CD4-positive, alpha-beta T cell treated with Interleukin-15 for 1 hour (primary cell): ENCODE measurements around the gene ANP32A.

Source experiments
- DNase-seq: peaks from one replicate; pipeline ENCODE4 v3.0.0-alpha.2; 2020

Gene ANP32A

DNA sequence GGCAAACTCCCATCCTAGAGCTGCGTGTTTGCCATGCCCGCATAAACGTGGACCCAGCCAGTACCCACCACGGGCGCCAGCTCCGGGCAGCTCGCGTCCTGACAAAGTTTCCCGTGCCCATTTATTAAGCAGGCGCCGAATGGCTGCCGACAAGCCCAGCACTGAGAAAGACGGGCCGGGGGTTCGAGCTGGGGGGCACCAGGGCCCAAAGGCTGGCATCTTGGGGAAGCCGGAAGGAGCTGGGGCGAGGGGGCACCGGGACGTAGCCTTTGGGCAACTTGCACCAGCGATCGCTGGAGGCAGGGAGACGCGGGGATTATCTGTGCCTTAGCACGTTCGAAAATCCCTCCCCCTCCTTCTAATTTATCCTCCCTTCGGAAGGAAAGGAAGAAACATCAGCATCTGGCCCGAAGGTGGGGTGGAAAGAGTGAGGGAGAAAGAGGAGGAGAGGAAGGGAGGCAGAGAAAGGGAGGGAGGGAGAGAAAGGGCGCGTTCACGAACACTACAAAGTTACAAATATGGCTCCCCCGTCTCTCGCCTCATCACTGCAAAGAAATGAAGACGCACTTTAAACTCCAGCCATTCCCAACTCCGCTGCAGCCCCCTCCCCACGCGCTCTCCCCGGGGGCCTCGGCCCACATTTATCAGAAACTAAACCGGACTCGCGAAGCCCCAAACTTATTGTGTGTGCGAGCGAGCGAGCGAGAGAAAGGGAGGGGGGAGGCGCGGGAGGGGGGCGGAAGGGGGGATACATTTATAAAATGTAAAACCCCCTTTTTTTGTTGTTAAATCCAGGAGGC lies 1.0 kb downstream of the ANP32A start:
- DNase-seq, result peak; percentile 33

GRCh38 chr15:68818769-68819494 lies 1.8 kb downstream of the ANP32A start:
- peak; percentile 62 for DNase-seq

GRCh38 chr15:68818066-68818768 lies 2.5 kb downstream of the ANP32A start:
- peak; percentile 67 for DNase-seq

DNA sequence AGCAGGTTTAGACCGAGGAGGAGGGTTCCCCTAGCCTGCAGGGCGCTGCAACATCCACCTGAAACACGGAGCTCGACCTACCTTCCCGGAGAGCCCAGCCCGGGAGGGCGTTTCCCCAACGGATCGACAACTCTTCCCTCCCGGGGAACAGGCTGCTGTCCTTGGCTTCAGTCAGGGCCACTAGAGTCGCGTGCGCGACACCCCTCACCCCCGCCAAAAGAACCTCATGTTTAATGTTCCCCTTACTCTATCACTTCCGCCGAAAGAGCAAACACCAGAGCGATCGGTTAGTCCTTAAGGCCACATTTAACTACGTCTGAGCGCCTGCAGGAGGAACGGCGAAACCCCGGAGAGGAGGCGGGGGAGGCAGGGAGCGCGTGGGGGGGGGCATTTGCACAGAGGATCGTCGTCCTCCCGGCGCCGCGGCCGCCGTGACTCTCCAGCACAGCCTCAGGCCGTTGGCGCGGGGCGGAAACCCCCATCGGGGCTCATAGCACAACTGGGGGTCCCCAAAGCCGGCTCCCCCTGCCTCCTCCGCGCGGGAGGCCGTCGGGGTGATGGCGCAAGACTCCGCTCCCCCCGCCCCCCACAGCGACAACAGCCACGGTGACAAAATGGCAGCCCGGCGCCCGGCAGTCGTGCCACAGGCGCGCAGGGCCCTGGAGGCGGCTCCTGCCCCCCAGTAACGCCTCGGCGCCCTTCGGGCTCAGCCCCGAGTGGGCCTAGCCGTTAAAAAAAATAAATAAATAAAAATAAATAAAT lies 3.2 kb downstream of the ANP32A start:
- DNase-seq, result peak; percentile 75

- no peak for DNase-seq
Observed at GRCh38 chr15:68816795-68817303, 3.8 kb downstream of the ANP32A start.

GRCh38 chr15:68816158-68816557 lies 4.5 kb downstream of the ANP32A start:
- no peak for DNase-seq

DNA sequence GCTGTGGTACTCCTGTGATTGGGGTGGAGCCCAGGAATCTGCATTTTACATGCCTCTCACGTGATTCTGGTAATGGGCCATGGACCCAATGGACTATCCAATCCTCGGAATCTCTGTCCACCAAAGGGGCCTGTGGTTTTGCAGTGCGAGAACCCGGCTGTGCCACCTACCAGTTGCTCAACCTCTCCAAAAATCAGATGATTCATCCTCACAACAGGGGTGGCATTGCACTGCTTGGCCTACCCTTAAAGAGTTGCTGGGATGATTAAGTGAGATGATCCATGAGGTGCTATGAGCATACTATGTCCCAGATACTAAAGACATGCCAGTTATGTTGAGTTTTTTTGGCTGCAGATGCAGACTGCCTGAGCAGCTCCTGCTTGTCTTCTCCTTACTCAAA lies 5.1 kb downstream of the ANP32A start:
- DNase-seq, result peak; percentile 40

DNA sequence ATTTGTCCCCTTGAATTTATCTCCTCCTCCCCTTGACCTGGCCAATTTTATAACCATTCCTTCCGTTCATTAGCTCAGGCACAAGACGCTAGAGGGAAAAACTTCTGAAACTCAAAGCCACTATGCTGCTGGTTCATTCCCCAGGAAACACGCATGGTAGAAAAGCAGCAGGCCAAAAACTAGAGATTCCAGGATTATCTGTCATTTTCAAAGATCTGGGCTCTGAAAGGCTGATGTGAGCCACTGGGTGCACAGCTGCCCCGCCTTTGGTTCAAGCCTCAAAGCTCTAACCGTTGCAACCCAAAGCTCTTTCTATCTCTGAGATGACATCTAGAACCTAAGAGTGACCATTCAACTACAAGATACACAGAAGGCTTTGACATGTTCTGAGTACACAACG lies 6.1 kb downstream of the ANP32A start:
- no peak for DNase-seq

GRCh38 chr15:68812597-68813431 lies 7.9 kb downstream of the ANP32A start:
- no peak for DNase-seq

GRCh38 chr15:68812069-68812468 lies 8.6 kb downstream of the ANP32A start:
- no peak for DNase-seq

GRCh38 chr15:68809517-68809916 lies 11.2 kb downstream of the ANP32A start:
- no peak for DNase-seq

- DNase-seq, result no peak
Observed at GRCh38 chr15:68808770-68809169, 11.9 kb downstream of the ANP32A start.

DNA sequence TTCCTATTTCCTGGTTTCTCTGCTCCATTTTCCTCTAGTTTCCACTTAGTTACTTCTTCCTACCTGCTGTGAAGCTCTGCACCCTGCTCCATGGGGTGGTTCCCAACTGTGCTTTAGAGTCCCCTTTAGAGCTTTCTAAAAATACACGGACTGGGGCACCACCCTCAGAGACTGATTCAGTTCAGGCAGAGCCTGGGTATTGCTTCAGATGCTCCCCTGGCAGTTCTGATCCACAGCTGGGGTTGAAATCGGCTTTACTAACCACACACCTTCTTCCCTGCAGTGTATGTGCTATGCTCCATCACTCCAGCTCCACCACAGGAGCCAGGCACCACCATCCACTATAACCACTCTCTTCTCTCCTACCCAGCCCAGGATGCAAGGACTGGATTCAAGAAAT lies 12.6 kb downstream of the ANP32A start:
- DNase-seq, result no peak

- DNase-seq, result no peak
Observed at GRCh38 chr15:68807249-68807648, 13.4 kb downstream of the ANP32A start.

DNA sequence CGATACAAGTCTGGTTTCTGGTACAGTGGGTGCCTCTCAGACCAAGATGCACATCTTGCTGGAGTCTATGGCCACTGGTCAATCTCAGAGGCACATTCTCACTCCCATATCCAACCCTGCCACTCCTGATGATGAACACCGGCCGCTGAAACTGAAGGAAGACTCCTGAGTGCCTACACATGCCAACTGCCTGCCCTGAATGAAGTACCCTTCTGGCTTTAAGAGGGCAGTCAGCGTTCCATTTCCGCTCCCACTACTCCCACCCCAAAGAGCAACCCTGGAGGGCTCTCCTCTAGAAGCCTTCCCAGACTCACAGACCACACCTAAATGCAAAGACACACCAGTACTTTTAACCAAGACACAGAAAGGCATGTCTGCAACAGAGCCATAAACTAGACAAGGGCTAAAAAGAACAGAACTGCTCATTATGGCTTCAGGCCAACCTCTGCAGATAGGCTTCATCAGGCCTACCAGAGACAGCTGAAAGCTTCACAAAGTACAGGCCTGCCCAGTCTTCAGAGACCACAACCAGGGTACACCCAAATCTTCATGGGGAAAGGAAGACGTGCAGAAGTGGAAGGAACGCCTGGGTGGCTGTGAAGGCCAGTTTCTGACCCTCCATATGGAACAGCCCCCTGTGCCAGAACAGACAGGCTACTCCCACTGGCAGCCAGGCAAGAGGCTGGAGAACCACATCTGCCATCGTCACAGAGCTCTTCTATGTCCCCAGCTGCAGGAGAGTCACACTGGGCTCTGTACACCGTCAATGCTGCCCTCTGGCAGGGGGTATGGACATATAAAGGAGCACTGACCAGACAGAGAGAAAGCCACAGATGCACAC lies 14.3 kb downstream of the ANP32A start:
- DNase-seq, result no peak

- no peak for DNase-seq
Observed at GRCh38 chr15:68802373-68802772, 18.3 kb downstream of the ANP32A start.

GRCh38 chr15:68801572-68802148 lies 19.0 kb downstream of the ANP32A start:
- DNase-seq, result no peak

DNA sequence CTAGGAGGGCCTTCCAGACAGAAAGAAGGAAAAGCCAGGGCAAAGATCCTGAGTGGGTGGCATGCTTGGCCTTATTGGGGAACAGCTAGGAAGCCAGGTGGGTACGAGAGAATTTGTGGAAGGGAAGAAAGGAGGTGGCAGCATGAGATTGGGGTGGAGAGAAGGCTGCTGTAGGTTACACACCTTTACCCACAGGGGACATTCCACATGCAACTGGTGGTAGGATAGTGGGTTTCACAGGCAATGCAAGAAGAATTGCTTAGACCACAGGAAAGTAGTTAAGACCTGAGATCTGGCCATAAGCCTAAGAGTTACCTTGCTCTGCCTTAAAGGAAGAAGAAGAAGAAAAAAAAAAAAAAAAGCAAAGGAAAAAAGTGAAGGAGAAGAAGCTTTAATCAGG lies 19.8 kb downstream of the ANP32A start:
- no peak for DNase-seq

DNA sequence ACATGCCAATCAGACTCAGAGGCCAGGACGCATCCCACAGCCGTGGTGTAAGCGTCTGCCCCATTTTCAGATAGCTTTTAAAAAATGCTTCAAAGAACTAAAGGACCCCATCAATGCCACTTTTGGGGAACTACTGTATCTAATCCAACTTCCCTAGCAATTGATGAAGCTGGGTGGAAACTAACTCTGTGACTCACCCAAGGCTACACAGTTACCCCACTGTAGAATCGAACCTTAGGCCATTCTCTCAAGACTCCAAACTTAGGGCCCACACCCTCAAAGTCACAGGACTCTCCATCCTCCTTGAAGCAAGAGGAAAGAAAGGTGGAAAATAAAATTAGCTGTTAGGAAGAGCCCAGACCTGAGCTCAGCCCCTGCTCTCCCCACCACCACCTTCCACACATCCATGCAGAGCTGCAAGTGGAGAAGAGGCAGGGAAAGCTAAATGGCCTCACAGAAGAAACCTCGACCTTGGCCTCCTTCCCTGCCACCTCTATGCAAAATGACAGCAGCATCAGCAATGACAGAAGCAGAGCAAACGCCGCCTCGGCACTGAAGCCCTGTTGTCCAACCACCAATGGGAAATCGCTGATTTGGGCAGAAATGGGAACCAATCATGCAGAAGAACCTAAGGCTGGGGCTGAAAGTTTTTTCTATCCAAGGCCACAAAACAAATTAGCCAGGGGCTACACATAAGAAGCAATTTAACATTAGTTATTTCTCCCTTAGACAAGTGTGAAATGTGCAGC lies 22.2 kb downstream of the ANP32A start:
- DNase-seq, result no peak
